Effector memory CD4-positive, alpha-beta T cell (primary cell): ENCODE measurements around the gene AZI2.

Experiments used
- DNase-seq, 3 donors: peaks; one replicate each; pipeline ENCODE4 v3.0.0-alpha.2; 2020
- H3K27ac ChIP-seq: 2 replicates; pipeline ENCODE4 v1.7.0; 2013; ENCODE audit warnings: mild to moderate bottlenecking, low read length, moderate library complexity; ENCODE audit not compliant: insufficient read depth, poor library complexity, severe bottlenecking
- H3K27me3 ChIP-seq: replicated peaks from 2 replicates; pipeline ENCODE4 v1.7.0; 2013; ENCODE audit warnings: mild to moderate bottlenecking, low read length; ENCODE audit not compliant: insufficient read depth, control insufficient read depth, poor library complexity, severe bottlenecking
- H3K36me3 ChIP-seq: 2 replicates; pipeline ENCODE4 v1.7.0; 2013; ENCODE audit warnings: mild to moderate bottlenecking, low read length, moderate library complexity; ENCODE audit not compliant: control insufficient read depth, insufficient read depth
- H3K4me1 ChIP-seq: 2 replicates; pipeline ENCODE4 v1.7.0; 2013; ENCODE audit warnings: low read length, mild to moderate bottlenecking; ENCODE audit not compliant: control insufficient read depth, insufficient read depth, poor library complexity, severe bottlenecking
- H3K4me3 ChIP-seq: 2 replicates; pipeline ENCODE4 v1.7.0; 2013; ENCODE audit warnings: low read length, low read depth, mild to moderate bottlenecking; ENCODE audit not compliant: insufficient read depth, poor library complexity, severe bottlenecking
- H3K9me3 ChIP-seq: 2 replicates; pipeline ENCODE4 v1.7.0; 2013; ENCODE audit warnings: mild to moderate bottlenecking, low read length, moderate library complexity; ENCODE audit not compliant: control insufficient read depth

The AZI2 gene

GRCh38 chr3:28286595-28286994 is 62.0 kb downstream of the AZI2 start:
- H3K4me1 ChIP-seq, result no peaks in the 10 kb centered on the region
- no peak overlapping the region for H3K4me3 ChIP-seq
- DNase-seq, result no peak
- no peaks in the 10 kb centered on the region for H3K27me3 ChIP-seq
- H3K36me3 ChIP-seq, result no peaks in the 10 kb centered on the region
- H3K9me3 ChIP-seq, result no peaks in the 10 kb centered on the region
- H3K27ac ChIP-seq, result no peak overlapping the region

GRCh38 chr3:28280781-28281180 is 67.8 kb downstream of the AZI2 start:
- no peaks in the 10 kb centered on the region for H3K27me3 ChIP-seq
- DNase-seq, result no peak
- H3K9me3 ChIP-seq, result no peaks in the 10 kb centered on the region

GRCh38 chr3:28279770-28280169 is 68.9 kb downstream of the AZI2 start:
- H3K4me1 ChIP-seq, result no peaks in the 10 kb centered on the region
- H3K27ac ChIP-seq, result no peak overlapping the region
- H3K36me3 ChIP-seq, result no peaks in the 10 kb centered on the region
- H3K9me3 ChIP-seq, result no peaks in the 10 kb centered on the region
- no peak for DNase-seq
- H3K4me3 ChIP-seq, result no peak overlapping the region
- H3K27me3 ChIP-seq, result no peaks in the 10 kb centered on the region

More at GRCh38 chr3:28280781-28281180, 67.8 kb downstream of the AZI2 start:
- H3K4me3 ChIP-seq, result no peak overlapping the region
- no peaks in the 10 kb centered on the region for H3K36me3 ChIP-seq
- no peak overlapping the region for H3K27ac ChIP-seq
- H3K4me1 ChIP-seq, result no peaks in the 10 kb centered on the region

GRCh38 chr3:28278918-28279317 is 69.7 kb downstream of the AZI2 start:
- Histone ChIP-seq H3K4me3 (no peak overlapping the region), H3K27ac (no peak overlapping the region), H3K9me3 (no peaks in the 10 kb centered on the region), H3K36me3 (no peaks in the 10 kb centered on the region), H3K4me1 (no peaks in the 10 kb centered on the region), H3K27me3 (no peaks in the 10 kb centered on the region)
- no peak for DNase-seq

- H3K36me3 ChIP-seq, result no peaks in the 10 kb centered on the region
- no peak for DNase-seq
Observed at GRCh38 chr3:28273837-28274236, 74.8 kb downstream of the AZI2 start.

More at GRCh38 chr3:28273837-28274236, 74.8 kb downstream of the AZI2 start:
- Histone ChIP-seq H3K27me3 (no peaks in the 10 kb centered on the region), H3K4me3 (no peak overlapping the region), H3K4me1 (no peaks in the 10 kb centered on the region), H3K27ac (no peak overlapping the region), H3K9me3 (no peaks in the 10 kb centered on the region)
